Islet of Langerhans (tissue), 1 donor: ENCODE measurements around the gene SIRT3.

Experiments
- FAIRE-seq: peaks from one replicate; lab custom pipeline; 2011; peaks lifted over from hg19 to GRCh38; lab: Jason Lieb, UNC

Gene SIRT3

DNA sequence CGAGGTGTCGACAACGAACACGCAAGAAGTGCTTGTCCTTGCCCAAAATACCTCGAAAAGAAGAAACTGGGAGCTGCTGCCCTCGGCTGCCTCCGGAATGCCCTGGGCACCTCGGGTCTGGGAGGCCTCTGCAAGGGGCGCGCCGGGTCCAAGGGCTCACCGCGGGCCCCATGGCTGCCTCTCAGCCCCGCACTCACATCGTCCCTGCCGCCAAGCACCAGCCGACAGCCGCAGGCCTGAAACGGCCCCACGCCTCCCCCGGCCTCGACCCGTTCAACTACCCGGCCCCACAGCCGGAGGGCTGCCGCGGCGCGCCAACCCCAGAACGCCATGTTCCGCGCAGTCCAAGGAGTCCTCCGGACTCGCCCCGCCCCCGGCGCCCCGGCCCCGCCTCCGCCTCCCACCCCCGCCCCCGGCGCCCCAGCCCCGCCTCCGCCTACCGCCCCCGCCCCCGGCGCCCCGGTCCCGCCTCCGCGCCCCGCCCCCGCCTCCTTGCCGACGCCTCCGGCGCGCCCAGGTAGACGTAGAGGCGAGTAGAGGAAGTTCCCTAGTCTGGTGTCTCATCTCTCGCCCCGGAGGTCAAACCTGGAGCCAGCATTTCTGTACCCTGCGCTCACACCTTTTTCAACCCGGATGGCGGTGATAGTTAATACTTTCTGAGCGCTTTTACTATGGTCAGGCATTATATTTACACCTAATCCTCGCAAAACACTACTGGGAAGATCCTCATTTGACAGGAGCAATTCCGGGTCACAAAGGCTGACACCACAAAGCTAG is at the start of gene SIRT3:
SIRT3 (minus strand) TSS at position 346 of the 777 bp plus-strand sequence; CDS start at position 332, 14 bp downstream.
- FAIRE-seq: no peak

DNA sequence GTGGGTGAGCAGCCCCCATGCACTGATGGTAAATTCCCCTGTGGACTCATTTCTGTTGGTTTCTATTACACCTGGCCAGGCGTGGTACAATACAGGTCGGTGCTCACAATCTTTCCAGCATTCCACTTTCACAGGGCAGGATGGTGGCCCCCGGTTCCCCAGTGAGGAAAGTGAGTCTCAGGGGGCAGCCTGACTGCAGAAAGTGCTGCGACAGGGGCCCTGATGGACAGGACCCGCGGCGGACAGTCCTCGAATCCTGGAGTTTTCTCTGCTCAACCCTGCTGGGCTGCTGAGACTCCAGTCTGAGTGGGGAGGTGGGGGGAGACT is 49.7 kb upstream of the SIRT3 start:
- FAIRE-seq: no peak

DNA sequence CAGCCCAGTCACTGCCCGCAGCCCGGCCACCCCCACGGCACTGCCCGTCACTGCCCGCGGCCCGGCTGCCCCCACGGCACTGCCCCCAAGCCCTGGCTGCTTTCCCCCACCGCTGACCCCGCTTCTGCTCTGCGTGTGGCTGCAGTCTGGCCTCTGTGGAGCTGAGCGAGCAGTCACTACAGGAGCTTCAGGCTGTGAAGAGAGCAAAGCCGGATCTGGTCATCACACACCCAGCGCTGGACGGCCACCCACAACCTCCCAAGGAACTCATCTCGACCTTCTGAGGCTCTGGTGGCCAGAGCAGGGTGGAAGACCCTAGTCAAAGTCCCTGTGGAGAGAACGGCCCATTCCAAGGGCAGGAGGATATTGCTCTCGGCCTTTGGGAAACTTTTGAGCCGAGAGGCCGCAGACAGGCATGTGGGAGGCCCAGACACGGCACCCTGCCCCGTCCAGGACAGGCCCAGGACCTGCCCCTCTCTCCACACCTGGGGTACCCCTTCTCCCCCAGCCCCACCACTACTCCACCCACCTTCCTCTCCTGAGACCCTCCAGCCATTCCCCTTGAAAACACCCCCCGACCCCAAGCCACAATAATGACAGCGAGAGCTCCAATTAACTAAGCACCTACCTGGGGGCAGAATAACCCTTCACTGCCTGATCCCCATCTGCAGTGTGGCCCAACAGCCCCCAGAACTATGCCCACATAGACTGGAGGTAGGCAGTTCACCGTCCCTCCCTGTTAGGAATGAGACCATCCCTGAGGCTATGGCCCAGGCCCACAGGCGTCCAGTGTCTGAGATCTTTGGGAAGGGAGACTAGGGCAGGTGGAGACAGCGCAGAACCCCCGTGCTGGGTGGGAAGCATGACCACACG is 49.1 kb upstream of the SIRT3 start:
- no peak for FAIRE-seq

DNA sequence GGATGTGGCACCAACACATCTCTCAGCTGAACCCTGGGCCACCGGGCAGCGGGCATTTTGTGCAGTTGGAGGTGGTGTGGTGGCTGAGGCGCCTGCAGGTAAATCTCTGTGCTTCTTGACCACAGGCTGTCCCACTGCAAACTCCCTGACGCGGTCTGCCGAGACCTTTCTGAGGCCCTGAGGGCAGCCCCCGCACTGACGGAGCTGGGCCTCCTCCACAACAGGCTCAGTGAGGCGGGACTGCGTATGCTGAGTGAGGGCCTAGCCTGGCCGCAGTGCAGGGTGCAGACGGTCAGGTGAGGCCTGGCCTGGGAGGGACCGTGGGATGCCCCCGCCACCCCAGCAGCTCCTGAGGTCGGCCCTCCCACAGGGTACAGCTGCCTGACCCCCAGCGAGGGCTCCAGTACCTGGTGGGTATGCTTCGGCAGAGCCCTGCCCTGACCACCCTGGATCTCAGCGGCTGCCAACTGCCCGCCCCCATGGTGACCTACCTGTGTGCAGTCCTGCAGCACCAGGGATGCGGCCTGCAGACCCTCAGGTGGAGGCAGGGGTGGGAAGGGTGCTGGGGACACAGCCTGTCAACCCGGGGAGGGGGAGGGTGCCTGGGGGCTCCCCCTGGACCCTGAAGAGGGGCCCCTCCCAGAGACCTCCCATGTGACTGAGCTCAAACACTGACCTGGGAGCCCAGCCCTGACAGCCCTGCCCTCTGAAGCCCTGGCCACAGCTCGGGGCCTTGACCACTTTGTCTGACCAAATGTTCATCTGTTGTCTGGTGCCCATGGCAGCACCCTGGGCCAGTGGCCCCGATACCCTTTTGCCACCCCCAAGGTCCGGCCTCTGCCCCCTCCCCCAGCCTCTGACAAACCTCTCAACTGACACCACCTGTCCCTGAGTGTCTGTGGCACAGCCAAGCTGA is 48.2 kb upstream of the SIRT3 start:
- FAIRE-seq: no peak

DNA sequence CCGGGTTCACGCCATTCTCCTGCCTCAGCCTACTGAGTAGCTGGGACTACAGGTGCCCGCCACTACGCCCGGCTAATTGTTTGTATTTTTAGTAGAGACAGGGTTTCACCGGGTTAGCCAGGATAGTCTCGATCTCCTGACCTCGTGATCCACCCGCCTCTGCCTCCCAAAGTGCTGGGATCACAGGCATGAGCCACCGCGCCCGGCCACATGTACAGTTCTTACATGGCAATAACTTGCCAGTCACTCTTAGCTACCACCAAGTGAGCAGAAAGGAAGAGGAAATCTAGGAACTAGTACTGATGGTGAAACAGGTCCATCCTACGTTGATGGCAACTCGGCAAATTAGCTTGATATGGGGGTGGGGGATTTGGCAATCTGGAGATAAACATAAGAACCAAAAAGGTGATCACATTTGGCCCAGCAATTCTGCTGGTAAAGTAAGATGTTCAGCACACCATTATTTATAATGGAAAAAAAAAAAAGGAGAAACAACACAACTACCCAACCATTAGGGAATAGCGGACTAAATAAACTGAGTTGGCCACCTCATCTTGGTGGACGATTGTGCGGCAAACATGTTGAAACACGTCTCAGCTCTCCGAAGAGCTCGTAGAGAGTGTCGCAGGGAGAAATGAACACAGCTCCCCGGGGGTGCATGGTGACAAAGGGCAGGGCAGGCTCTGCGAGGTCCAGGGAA is 47.4 kb upstream of the SIRT3 start:
- FAIRE-seq: no peak

DNA sequence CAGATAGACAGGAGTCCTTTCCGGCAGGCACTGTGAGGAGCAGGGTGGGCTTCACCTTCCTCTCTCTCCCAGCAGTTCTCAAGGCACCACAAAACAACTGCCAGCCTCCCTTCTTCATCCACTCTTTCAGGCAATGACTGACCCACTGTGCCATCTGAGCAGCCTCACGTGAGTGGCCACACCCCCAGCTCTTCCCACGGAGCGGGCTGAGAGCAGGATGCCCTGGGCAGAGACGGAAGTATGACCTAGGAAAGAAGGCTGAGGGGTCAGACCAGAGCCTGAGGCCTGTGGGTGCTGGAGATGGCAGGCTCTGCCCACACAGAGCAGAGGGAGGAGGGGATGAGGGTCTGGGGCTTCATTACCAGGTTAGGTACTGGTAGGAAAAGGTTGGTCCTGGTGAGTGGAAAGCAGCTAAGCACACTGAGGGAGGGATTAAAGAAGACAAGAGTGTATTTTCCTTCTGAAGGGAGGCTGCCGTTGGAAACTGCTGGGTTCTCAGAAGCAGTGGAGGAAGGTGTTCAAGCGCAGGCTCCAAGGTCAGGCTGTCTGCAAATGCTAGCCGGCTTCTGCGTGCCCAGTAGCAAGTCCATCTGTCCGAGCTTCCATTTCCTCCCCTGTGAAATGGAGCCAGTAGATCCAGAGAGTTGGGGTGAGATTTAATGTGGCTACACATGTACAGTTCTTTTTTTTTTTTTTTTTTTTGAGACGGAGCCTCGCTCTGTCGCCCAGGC is 46.7 kb upstream of the SIRT3 start:
- FAIRE-seq: no peak

DNA sequence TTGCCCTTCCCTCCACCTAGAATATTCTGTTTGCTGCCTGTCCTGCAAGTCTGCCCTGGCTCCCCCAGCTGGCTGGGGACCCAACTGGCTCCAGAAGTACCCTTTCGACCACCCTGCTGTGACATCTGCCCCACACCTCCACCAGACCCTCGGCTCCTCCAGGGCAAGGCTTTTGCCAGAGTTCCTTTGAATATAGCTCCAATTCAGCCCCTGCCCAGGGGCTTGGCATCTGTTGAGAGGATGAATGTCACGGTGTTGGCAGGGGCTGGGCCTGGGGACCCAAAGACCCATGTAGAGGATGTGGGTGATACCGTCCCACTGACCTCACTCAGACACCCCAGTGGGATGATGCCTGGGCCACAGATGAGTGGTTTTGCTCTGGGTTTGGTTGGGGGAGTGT is 46.0 kb upstream of the SIRT3 start:
- FAIRE-seq: no peak

DNA sequence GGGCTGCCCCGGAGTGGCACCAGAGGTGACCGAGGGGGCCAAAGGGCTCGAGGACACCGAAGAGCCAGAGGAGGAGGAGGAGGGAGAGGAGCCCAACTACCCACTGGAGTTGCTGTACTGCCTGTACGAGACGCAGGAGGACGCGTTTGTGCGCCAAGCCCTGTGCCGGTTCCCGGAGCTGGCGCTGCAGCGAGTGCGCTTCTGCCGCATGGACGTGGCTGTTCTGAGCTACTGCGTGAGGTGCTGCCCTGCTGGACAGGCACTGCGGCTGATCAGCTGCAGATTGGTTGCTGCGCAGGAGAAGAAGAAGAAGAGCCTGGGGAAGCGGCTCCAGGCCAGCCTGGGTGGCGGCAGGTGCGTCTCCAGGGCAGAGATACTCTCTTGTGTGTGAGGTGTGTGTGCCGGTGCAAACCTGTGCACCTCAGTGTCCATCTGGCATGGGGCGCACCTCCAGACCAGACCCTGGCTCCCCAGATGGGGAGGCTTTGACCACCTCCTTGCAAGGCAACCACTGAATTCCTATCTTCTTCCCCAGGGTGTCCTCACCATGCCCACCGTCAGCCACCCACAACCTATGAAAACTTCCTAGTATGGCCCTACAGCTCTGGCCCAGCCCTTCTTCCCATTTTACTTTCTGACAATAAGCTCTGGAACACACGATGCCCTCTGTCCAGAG is 45.5 kb upstream of the SIRT3 start:
- no peak for FAIRE-seq

DNA sequence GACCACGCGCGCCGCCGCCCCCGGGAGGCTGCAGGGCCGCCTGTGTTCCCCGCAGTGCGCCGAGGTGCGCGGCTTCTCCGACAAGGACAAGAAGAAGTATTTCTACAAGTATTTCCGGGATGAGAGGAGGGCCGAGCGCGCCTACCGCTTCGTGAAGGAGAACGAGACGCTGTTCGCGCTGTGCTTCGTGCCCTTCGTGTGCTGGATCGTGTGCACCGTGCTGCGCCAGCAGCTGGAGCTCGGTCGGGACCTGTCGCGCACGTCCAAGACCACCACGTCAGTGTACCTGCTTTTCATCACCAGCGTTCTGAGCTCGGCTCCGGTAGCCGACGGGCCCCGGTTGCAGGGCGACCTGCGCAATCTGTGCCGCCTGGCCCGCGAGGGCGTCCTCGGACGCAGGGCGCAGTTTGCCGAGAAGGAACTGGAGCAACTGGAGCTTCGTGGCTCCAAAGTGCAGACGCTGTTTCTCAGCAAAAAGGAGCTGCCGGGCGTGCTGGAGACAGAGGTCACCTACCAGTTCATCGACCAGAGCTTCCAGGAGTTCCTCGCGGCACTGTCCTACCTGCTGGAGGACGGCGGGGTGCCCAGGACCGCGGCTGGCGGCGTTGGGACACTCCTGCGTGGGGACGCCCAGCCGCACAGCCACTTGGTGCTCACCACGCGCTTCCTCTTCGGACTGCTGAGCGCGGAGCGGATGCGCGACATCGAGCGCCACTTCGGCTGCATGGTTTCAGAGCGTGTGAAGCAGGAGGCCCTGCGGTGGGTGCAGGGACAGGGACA is 44.8 kb upstream of the SIRT3 start:
- FAIRE-seq: no peak

DNA sequence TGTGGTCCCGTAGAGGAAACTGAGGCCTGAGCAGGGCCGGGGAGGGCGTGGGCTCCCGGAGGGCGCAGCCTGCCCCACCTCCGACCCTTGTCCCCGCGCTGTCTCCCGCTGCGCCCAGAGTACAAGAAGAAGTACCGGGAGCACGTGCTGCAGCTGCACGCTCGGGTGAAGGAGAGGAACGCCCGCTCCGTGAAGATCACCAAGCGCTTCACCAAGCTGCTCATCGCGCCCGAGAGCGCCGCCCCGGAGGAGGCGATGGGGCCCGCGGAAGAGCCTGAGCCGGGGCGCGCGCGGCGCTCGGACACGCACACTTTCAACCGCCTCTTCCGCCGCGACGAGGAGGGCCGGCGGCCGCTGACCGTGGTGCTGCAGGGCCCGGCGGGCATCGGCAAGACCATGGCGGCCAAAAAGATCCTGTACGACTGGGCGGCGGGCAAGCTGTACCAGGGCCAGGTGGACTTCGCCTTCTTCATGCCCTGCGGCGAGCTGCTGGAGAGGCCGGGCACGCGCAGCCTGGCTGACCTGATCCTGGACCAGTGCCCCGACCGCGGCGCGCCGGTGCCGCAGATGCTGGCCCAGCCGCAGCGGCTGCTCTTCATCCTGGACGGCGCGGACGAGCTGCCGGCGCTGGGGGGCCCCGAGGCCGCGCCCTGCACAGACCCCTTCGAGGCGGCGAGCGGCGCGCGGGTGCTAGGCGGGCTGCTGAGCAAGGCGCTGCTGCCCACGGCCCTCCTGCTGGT is 44.0 kb upstream of the SIRT3 start:
- no peak for FAIRE-seq

DNA sequence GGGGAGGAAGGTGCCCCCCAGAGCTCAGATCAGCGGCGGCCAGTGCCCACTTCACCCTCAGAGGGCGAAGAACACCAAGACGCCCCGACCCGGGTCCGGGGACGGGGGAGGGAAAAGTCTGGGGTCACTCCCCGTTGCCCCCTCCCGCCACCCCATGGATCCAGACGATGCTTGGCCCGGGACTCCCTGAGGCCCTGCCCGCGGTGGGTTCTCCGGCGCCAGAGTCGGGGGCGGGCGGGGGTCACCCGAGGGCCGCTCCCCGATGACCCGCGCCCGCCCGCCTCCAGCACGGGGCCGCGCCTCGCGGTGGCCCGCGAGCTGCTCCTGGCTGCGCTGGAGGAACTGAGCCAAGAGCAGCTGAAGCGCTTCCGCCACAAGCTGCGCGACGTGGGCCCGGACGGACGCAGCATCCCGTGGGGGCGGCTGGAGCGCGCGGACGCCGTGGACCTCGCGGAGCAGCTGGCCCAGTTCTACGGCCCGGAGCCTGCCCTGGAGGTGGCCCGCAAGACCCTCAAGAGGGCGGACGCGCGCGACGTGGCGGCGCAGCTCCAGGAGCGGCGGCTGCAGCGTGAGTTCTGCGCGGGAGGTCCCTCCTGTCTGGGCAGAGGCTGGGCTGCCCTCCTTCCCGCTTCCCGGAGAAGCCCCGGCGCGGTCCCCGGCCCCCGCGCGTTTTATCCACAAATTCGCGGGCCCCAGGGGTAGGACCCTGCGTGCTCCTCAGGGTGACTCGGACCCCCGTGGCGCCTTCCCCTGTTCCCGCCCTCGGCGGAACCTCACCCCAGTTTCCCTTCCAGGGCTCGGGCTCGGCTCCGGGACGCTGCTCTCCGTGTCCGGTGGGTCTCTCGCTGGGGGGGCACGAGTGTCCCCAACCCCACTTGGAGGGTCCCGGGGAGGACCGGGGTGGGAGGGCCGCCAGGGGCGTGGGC is 43.2 kb upstream of the SIRT3 start:
- no peak for FAIRE-seq

DNA sequence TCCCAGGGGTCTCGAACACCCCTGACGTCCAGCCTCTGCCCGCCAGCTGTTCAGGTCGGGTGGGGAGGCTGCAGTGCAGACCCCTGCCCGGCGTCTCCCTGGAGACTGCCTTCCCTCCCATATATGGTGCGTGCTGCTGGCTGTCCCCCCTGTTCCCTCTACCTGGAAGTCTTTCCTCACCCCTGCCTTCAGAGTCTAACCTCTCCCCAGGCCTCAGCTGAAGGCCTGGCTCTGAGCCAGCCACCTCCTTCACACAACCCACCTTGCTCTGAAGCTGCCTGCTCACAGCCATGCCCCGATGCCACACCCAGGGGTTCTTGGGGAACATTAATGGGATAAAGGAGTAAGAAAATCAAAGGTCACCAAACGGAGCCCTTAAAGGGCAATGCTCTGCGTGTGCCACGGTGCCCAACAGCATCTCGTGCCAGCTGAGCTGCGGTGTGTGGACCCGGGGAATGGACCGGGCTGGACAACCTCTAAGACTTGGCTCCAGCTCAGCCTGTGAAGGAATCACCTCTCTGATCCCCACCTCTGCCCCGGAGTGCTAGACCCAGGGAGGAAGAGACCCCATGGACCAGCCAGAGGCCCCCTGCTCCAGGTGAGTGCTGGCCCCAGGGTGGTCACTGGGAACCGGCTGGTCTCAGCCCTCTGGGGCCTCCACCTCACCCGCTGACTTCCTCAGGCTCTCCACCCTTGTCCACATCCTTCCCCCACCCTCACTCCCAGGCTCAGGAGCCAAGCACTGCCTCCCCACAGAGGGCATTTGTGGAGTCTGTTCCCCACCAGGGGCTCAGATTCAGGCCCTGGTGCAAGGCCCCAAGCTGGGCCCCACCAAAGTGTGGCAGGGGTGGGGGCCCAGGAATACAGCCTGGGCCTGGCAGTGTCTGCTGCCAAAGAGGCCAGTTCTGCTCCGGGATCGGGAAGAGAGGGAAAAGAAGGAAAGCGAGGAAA is 42.1 kb upstream of the SIRT3 start, which contains the start of gene NLRP6:
NLRP6 (plus strand) TSS at position 407 of the 951 bp plus-strand sequence; CDS start at position 570, 163 bp downstream.
- FAIRE-seq: no peak

DNA sequence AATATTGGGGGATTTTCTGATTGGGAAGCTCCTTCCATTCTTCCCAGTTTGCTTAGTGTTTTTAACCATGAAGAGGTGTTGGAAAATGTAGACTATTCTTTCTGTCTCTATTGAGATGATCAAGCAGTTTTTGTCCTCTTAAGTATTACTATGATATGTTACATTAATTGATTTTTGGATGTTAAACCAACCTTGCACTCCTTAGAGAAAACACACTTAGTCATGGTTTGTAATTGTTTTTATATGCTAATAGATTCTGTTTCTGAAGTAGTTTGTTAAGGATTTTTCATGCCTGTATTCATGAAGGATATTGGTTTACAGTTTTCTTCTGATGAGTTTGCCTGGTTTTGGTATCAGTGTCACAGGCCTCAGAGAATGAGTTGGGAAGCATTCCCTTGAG is 40.1 kb upstream of the SIRT3 start:
- no peak for FAIRE-seq

DNA sequence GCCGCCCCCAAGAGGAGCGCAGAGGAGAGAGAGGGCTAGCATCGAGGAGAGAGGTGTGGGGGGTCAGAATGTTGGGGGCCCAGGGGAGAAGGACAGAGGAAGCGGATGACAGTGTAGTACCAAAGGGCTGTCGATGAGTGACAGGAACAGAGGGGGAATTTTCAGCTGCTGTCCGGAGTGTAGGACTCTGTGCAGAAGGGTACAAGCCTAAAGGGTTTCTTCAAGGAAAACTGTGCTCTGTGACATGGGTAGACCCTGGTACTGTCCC is 36.7 kb upstream of the SIRT3 start:
- no peak for FAIRE-seq

DNA sequence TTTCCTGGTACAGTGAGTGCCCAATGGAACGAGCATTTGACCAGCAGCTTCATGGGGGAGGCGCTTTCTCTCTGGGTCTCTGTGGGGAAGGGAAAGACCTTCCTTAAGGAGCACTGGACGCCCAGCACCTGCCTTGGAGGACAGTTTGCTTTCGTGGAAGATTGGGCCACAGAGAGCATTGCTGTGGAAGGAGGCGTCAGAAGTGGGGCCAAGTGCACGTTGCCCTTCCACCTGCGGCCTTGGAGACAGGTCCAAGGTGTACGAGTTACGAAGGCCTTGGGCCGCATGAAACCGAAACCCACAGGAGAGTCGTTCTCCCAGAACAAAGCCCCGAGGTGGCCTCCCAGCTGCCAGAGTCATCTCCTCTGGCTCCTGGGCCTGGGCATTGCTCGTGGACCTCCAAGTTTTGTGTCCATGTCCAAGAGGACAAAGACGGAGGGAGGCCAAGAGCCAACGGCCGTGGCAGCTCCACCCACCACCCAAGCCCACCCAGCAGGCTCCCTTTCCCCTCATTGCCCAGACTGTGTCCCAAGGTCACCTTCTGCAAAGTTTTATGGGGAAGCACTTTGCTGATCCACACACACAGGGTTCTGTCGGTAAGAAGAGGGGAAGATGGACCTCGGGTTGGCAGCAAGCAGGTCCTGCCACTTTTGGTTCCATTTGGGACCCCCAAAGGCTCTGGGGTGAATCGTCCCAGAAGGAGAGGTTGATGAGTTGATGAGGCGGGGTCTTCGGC is 36.2 kb upstream of the SIRT3 start:
- FAIRE-seq: no peak

DNA sequence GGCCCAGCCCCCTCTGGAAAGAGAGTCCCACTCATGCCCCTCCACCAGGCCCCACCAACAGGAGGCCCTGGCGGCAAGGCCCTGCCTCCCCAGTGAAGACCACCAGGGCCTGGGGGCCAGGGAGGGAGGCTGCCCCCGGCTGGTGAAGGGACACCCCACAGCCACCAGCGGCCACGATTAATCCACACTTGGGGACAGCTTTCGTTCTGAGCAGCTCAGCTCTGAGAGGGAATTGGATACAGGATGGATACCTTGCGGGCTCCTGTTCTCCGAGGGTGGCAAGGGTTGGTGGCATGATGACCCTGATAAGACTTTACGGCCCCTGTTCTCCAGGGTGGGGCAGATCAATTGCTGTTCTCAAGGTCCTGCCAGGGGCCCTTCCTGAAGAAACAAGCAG is 35.2 kb upstream of the SIRT3 start:
- FAIRE-seq: no peak
